Fibroblast of skin of left biceps (primary cell): ENCODE results near the gene DDX27.

Experiments used
- DNase-seq, 2 experiments: peaks; one replicate each; pipeline ENCODE4 v3.0.0-alpha.2; 2013; ENCODE audit warnings: low read depth in 2 of 2

The DDX27 gene

GRCh38 chr20:49276961-49277785 is 58.0 kb downstream of the DDX27 start:
- no peak for DNase-seq

DNA sequence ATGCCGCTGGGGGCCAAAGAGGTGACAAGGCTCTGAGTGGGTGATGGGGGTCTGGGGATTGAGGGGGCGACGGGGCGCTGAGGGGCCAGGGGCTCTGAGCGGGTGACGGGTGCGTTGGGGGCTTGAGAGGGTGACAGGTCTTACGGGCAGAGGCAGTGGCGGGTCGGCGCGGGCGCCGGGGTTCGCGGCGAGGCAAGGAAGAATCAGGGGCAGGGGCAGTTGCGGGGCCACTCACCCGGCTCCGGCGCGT is 58.5 kb downstream of the DDX27 start:
- no peak for DNase-seq

- DNase-seq = peak; percentile 94 to 95
These were observed 59.0 kb downstream of the DDX27 start, which contains the start of gene ZNFX1 for GRCh38 chr20:49278036-49278817. Gene ZNFX1 (minus strand): TSS chr20:49278057. CDS start chr20:49275839, 2,218 bp downstream.

DNA sequence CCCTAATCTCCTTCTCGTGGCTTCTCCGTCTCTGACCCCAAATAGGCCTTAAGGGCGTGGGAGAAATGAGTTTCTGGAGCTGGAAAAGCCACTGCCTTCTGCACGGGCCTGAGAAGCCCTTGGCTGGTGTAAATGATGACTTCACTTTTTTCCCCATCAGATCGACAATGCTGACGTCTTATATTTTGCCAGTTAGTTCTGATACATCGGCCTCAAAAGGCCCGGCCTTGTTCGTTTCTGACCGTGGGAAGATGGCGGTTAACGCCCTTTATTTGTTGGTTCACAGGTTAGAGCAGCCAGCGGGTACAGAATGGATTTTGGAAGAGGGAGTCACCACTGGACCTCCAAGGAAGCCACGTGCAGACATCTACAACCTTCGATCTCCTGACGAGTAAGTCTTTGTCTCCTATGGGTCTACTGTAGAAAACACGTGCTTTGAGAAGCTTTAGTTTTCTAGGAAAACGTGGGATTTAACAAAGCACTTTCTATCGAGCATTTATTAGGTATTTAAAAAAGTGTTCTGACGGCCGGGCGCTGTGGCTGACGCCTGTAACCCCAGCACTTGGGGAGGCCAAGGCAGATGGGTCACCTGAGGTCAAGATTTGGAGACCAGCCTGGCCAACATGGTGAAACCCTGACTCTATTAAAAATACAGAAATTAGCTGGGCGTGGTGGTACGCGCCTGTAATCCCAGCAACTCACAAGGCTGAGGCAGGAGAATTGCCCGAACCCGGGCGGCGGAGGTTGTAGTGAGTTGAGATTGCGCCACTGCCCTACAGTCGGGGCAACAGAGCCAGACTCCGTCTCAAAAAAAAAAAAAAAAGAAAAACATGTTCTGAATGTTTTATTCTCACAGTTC is 59.8 kb downstream of the DDX27 start:
- DNase-seq = no peak

DNA sequence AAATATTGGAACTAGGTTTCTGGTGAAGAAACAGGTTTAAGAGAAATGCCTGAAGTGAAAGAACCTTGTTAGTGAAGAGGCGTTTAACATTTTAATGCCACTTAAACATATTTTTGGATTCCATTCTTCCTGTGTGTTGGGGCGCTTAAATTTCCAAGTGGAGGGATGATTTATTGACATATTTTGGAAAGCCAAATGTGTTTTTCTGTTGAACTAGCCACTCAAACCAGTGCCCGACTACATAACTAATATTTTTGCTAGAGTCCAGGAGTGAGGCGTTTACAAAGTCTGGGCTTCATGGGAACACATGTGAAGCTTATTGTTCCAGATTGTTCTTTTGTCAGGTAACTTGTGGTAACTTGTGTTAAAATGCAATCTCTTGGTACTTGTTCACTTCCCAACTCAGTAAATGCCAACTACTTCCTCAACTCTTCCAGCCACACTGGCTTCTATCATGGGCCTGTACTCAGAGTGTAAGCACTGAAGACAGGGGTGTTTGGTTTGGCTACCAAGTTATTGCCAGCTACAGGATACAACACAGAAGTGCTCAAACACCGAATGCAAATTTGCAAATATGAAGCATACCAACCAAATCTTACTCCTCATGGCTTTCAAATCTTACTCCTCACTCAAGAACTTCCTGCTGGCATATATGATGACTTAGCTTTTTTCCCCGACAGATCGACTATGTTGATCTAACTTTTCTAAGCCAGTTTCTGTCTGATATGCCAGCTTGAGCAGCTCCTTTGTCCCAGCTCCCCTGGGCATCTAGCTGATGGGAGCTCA is 60.7 kb downstream of the DDX27 start:
- no peak for DNase-seq

GRCh38 chr20:49280463-49281058 is 61.3 kb downstream of the DDX27 start:
- no peak for DNase-seq

- DNase-seq = no peak
These were observed 62.1 kb downstream of the DDX27 start for GRCh38 chr20:49281059-49281912.

DNA sequence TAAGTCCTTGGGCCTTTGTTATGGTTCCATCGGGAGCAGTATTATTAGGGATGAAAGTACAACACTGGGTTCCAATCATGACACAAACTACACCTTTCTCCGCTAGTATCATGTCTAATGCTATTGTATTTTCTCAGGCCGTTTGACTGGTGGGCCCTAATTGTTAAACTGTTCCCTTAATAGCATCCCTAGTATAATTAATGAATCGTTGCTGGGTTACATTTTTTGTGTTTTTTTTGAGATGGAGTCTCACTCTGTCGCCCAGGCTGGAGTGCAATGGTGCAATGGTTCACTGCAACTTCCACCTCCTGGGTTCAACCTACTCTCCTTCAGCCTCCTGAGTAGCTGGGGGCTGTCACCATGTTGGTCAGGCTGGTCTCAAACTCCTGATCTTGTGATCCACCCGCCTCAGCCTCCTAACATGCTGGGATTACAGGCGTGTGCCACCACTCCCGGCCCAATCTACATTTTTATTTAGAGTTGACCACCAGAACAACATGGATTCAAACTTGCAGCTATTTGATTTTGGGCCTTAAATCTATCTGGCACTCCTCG is 62.8 kb downstream of the DDX27 start:
- DNase-seq = no peak

DNA sequence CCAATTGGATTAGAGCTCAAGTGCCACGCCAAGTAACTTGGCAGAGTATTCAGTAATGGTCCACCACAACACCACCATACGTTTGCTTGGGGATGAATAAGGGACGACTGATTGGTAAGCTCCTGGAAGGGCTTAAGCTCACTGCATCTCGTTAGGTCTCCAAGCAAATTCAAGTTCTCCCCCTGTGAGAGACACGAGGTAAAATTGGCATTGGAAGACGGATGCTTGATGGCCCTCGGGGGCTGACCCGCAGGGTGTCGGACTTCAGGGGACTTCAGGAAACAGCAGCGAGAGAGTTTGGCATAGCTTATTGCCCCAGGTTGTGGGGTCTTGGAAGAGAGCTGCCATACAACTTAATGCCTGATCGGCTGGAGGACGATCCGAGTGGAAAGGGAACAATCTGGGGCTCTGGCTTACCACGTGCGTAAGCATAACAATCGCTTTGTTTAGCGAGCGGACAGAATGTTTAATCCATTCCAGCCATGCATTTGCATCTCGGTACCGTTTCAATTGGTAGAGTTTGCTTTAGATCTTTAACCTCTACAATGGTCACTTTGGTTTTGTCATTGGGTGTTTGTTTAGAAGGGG is 63.5 kb downstream of the DDX27 start:
- no peak for DNase-seq

- no peak for DNase-seq
These were observed 64.0 kb downstream of the DDX27 start for GRCh38 chr20:49283176-49283702.

- DNase-seq = no peak
These were observed 64.7 kb downstream of the DDX27 start for GRCh38 chr20:49283703-49284625.

GRCh38 chr20:49284818-49285217 is 65.6 kb downstream of the DDX27 start:
- no peak for DNase-seq

- no peak for DNase-seq
These were observed 66.0 kb downstream of the DDX27 start for GRCh38 chr20:49285233-49285668.

DNA sequence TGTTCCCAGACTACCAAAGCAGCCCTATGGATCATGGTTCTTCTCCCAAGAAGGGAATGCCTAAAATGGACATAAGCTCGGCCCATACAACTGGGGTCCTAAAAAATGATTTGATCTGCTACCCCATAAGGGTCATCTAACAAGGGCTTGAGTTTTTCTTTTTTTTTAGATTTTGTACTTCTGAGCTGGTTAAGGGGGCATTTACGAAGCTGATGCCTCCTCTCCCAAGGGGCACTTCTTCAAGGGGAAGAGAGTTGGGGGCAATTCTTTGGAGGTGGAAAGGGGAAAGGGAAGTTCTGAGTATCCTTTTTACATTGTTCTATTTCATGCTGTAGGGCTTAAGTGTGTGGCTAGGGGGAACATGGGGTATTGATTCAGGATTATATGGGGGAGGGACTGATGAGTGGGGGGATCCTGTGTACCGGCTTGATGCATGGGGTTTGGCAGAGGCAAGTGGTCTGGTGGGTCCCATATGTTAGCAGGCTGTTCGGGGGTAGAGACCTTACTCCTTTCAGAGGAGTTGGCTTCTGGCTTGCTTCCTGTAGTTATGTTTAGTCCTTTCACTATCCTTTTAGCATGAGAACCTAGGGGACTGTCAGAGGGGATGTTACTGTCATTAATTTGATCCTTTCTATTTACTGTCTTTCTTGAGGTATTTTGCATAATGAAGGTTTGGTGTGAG is 66.7 kb downstream of the DDX27 start:
- no peak for DNase-seq

- DNase-seq = no peak
These were observed 67.7 kb downstream of the DDX27 start for GRCh38 chr20:49286689-49287551.

GRCh38 chr20:49287555-49288249 is 68.5 kb downstream of the DDX27 start:
- DNase-seq = peak in 1 of 2 experiments; percentile 52
